AG09319 (cell line): ENCODE measurements around the gene TACC3.

Experiments used
- DNase-seq: peaks from one replicate; pipeline ENCODE4 v3.0.0-alpha.2; 2010; ENCODE audit warnings: low read depth; ENCODE audit errors: extremely low read depth
- CTCF ChIP-seq: IDR thresholded peaks from 2 replicates; pipeline ENCODE4 v1.5.1; 2011; ENCODE audit warnings: low read depth, mild to moderate bottlenecking, inconsistent platforms, low read length, moderate library complexity

The TACC3 gene

GRCh38 chr4:1761130-1761689 lies 39.9 kb downstream of the TACC3 start:
- DNase-seq, result no peak
- TF ChIP-seq CTCF, result no peak

GRCh38 chr4:1762264-1763010 lies 41.1 kb downstream of the TACC3 start:
- no peak for TF ChIP-seq CTCF
- no peak for DNase-seq

GRCh38 chr4:1763070-1763549 lies 41.8 kb downstream of the TACC3 start:
- DNase-seq, result no peak
- TF ChIP-seq CTCF, result no peak

GRCh38 chr4:1763550-1764080 lies 42.3 kb downstream of the TACC3 start:
- DNase-seq, result no peak
- peak; percentile 16; the same call in 1 of the 2 replicates for TF ChIP-seq CTCF

- DNase-seq, result no peak
- TF ChIP-seq CTCF, result no peak
Measured at GRCh38 chr4:1764670-1765069, 43.3 kb downstream of the TACC3 start.

GRCh38 chr4:1765409-1766072 lies 44.2 kb downstream of the TACC3 start:
- TF ChIP-seq CTCF, result no peak
- DNase-seq, result no peak
